Stimulated activated CD4-positive, alpha-beta T cell treated with anti-CD3 and anti-CD28 coated beads, Interleukin-12 subunit alpha, Interleukin-12 subunit beta, amount 100 ng/mL, for 4 hours (primary cell): ENCODE data around the gene LRP10.
"Not testable (repeated sequence)": the region's sequence is repeated elsewhere in the genome, so short reads cannot be mapped to it uniquely, and the experiment has no call there.

Source experiments
- DNase-seq: peaks from one replicate; pipeline ENCODE4 v3.0.0-alpha.2; 2020

LRP10 gene, protein sequence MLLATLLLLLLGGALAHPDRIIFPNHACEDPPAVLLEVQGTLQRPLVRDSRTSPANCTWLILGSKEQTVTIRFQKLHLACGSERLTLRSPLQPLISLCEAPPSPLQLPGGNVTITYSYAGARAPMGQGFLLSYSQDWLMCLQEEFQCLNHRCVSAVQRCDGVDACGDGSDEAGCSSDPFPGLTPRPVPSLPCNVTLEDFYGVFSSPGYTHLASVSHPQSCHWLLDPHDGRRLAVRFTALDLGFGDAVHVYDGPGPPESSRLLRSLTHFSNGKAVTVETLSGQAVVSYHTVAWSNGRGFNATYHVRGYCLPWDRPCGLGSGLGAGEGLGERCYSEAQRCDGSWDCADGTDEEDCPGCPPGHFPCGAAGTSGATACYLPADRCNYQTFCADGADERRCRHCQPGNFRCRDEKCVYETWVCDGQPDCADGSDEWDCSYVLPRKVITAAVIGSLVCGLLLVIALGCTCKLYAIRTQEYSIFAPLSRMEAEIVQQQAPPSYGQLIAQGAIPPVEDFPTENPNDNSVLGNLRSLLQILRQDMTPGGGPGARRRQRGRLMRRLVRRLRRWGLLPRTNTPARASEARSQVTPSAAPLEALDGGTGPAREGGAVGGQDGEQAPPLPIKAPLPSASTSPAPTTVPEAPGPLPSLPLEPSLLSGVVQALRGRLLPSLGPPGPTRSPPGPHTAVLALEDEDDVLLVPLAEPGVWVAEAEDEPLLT

DNA sequence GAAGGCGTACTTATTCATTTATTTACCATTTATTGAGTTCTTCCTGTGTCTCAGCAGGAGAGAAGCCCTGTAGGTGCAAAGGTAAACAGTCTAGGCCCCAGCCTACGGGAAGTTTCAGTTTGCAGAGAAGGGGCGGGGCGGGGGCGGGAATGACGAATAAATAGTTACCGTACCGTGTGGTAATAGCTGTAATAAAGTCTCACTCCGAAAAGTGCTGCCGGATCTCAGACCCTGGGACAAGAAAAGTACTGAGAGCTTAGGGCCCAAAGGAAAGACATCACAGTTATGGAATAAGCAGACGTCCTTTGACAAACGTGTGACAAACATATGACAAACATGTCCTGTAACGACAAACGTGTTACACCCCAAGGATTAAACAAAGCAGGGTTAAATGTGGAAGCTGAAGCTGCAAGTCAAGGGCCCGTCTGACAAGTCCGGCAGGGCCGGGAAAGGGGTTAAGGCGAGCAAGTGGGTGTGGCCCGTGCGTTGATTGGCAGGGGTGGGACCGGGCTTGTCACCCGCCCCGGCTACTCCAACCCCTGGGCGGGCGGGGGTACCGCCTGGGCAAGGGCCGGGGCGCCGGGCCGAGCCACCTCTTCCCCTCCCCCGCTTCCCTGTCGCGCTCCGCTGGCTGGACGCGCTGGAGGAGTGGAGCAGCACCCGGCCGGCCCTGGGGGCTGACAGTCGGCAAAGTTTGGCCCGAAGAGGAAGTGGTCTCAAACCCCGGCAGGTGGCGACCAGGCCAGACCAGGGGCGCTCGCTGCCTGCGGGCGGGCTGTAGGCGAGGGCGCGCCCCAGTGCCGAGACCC, at the start of gene LRP10:
LRP10 (plus strand) TSS at position 517 of the 809 bp plus-strand sequence. CDS start 564 bp downstream, outside the sequence.
- DNase-seq = peak; percentile 75

DNA sequence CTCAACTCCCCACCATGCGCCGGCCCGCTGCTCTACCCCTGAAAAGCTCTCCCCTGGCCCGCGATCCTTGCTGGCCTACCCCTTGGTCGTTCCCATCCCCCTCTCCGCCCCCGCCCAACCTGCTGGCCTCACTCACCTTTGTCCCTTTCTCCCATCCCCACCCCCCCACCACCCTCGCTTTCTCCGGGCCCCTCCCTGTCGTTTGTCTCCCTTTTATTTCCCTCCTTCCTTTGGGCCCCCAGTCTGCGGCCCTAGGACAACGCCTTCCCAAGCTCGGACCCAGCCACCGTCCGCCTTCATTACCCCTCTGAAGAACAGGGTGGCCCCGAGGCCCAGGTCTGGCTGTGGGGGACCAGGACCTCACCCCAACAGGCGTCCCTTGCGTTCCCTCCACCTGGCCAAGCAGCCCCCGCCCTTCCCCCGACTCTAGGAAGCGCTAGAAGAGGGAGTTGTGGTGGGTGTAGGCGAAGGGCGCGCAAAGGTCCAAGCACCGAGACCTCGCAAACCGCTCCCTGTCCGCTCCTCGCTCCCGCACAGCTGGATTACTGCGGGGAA, 49.4 kb upstream of the LRP10 start:
- no peak for DNase-seq

DNA sequence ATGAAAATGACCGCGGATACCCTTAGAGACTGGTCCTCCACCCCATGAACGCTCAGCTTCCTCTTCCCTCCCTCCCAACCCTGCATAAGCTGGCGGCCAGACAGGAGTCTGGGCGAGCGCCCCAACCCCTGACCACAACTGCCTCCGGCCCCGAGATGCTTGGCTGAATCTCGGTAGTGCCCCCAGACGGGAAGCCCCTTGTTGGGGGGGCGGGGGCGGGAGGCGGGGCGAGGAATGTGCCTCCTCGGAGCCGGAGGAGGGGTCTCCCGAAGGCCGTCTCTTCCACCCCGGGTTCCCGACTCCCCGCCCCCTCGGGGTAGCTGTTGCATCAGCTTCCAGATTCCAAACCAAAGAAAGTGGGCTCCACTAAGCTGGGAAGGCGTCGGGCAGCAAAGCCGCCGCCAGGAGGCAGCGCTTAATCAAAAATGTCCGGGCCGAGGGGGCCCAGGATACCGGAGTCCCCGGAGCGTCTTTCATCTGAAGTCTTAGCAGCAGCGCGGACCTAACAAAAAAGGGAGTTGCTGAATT, 48.9 kb upstream of the LRP10 start:
- peak; percentile 64 for DNase-seq

DNA sequence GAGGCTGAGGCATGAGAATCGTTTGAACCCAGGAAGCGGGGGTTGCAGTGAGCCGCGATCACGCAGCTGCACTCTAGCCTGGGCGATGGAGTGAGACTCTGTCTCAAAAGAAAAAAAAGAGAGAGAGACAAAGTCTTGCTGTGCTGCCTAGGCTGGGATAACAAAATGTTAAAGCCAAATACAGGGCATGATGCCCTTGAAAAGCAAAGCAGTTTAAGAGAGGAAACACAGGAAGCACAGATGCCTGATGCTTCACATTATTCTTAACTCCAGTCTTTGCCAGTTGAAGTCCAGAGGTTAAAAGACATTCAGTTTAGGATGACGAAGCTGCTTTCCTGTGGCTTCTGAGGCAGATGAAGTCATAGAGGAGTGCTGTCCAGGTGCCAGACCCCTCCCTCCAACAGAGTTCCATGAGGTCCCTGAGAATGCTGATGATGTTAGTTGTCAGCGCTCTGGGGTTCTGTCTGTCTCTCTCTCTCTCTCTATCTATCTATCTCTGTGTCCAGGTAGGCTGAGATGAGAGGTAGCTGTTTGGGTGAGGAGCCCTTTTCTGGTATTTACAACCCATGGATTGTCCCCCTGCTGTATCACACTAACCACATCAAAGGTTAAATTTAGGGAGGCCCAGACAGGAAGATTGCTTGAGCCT, 46.7 kb upstream of the LRP10 start:
- no peak for DNase-seq

DNA sequence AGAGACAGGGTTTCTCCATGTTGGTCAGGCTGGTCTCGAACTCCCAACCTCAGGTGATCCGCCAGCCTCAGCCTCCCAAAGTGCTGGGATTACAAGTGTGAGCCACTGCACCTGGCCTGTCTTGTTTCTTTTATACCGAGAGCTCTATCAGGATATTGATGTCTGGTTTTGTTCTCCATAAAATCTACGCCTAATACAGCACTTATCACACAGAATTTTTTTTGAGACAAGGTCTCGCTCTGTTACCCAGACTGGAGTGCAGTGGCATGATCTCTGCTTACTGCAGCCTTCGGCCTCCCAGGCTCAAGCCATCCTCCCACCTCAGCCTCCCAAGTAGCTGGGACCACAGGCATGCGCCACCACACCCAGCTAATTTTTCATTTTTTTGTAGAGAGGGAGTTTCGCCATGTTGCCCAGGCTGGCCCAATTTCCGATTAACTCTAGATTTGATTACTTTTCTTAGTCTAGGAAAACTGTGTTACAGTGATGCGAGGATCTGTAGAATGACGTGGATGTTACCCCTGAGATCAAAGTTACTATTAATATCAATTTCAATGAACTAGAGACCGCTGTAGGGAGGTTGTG, 42.4 kb upstream of the LRP10 start:
- DNase-seq = not testable (repeated sequence)

DNA sequence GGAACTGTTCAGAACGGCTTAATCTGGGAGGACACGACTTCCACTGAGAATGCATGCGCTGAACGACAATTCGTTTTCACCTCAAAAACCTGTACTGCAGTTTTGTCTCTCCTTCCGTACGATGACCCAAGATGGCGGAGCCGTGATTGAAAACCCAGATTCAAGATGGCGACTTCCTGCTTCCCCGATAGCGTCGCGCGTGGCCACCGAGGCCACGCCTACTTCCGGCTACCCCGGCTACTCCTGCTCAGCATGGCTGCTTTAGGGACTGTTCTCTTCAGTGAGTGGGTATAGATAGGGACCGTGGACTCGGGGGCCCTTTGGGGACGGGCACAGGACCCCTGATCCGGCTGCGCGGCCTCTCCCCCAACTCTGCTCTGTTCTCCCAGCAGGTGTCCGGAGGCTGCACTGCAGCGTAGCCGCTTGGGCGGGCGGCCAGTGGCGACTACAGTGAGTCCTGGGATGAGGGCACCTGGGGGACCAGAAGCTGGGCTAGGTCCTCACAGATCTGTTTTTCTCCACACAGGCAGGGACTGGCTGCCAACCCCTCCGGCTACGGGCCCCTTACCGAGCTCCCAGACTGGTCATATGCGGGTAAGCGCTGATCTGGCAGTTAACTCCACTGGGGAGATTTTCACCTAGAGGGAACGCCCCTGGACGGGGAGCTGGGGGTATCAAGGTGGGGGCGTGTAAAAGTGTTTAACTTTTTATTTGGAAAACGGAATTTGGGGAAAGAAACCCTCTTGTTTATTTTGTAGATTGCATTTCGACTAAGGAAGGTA, 41.7 kb upstream of the LRP10 start, which contains the start of gene MRPL52:
MRPL52 (plus strand) TSS at position 227 of the 782 bp plus-strand sequence; CDS start at position 253, 26 bp downstream.
- DNase-seq = peak; percentile 86

DNA sequence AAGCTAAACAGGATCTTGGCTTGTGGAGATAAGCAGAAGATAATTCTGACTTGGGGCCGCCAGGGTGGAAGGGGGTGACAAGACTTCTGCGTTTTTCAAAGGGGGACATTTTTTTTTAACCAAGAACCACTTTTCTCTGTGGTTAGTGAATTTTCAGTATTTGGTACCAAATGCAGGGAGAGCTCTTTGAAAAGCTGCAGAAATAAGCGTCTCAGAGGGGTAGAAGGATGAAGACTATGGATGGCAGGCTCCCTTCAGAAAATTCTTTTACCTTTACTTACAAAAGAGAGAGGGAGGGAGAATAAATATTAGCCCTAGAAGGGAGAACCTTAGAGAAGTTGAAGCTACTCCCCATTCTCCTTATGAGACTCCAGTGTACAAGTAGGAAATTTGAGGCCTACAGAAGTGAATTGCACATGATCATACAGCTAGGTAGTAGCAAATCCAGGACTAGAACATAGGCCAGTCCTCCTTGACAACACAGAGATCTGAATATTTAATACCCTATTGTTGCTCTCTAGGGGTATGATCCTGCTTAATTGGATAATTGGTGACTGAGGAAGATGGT, 41.0 kb upstream of the LRP10 start:
- no peak for DNase-seq

DNA sequence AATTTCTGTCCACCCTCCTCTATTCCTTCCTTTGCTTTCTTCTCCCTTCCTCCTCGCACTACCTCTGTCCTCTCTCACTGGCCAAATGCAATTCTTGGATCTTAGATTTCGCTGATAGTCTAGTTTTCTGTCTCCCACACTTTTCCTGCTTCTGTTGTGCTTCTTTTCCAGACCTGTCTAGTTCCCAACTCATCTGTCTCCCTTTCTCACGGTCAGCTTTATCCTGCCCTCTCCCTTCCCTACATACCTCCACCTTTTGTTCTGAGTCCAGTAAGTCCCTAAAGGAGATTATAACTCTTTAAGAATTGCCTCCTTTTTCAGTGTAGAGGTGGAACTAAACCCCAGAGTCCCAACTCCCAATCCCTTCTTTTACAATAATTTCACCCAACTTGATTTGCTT, 36.0 kb upstream of the LRP10 start:
- DNase-seq = no peak

DNA sequence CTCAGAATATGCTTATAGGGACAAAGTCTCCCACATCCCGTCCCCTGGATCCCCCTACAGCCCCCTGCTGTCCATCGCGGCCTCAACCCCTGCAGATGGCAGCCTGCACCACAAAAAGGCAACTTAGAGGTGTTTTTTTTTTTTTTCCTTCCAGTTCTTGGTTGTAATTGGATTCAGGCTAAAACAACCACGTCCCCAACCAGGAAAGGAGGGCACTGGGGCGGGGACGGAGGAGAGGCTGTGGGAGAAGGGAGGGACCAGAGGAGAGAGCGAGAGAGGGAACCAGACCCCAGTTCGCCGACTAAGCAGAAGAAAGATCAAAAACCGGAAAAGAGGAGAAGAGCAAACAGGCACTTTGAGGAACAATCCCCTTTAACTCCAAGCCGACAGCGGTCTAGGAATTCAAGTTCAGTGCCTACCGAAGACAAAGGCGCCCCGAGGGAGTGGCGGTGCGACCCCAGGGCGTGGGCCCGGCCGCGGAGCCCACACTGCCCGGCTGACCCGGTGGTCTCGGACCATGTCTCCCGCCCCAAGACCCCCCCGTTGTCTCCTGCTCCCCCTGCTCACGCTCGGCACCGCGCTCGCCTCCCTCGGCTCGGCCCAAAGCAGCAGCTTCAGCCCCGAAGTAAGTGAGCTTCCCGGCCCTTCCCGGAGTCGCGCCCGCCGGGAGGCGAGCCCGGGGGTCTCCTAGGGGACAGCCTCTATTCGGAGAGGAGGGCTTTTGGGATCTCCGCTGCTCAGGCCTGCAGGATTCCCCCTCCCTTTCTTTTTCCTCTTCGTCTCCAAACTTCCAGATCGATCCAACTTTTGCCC, 35.0 kb upstream of the LRP10 start, which contains the start of gene MMP14:
MMP14 (plus strand) TSS at position 285 of the 813 bp plus-strand sequence; CDS start at position 518, 233 bp downstream.
- no peak for DNase-seq

DNA sequence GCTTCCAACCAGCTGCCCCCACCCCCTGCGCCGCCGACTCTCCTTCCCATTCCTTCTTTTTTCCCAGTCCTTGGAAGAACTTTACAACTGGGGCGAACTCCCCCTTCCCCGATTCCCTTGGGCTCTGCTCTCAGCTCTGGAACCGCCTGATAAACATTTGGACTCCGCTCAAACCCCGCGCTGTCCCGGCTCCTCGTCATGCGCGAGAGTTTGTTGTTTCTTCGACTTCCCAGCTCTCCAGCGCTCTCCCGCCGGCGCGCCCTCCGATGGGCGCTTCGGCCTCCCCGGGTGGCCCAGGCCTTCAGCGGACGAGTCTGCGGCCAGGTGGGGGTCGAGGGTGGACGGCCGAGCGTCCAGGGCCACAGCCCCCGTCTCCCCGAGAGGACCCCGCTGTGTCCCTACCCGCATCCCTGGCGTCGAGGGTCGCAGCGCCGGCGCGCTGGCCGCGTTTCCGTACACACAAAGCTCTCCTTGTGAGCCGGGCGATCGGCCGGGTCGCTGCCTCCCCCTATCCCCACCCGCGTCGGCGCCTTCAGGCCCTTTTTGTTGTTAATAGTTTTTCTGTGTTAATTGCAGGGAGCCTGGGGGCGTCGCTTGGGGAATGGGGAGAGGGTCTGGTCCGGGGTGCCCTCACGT, 34.3 kb upstream of the LRP10 start:
- no peak for DNase-seq

DNA sequence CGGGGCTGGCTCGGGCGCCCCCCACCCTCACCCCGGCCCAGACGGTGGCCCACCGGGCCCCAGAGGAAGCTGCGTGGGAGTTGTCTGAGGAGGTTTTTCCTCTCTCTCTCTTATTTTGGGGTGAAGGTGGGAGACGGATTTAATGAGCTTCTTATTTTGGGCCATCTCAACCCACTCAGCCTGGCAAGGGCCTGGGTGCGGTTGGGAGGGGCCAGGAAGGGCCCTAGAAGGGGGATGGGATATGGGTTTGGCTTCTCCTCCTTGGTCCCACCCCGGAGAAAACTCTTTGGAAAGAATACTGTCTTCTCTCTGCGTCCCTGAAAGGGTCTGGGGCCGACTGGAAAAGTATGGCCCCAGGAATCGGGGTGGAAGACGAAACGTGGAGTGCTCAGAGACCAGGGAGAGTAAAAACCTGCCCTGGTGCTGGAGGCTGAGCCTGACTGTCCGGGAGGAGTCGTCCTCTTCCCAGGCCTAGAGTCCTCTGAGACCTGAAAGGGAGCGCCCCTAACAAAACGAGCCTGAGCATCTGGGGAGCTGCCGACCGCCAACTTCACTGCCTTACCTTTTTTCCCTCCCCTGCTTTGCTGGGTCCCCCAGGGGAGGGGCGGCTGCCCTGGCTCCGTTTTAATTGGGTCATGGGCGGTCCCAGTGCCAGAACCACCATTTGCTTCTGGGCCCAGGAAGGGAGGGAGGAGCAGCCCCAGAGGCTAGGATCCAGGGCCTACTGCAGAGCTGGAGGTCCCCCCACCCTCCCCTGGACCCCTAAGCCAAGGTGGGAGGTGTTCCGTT, 33.6 kb upstream of the LRP10 start:
- DNase-seq = no peak

DNA sequence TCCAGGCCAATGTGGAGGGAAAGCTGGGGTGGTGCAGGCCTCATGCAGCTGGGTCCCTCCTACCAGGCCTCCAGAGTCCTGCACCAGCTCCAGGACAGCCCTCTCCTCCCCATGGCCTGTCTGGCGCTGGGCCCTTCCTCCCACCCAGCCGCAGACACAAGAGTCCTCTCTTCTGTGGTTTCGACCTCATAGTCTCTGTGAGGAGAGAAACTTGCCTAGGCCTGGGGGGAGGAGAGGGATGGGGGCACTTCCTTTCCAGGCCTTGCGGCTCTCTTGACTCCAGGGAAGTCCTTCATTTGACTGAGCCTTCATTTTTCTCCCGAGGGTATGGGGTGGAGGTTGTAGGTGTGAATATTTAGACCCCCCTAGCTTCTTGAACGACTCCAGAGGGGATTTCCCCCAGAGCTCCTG, 32.9 kb upstream of the LRP10 start:
- no peak for DNase-seq

DNA sequence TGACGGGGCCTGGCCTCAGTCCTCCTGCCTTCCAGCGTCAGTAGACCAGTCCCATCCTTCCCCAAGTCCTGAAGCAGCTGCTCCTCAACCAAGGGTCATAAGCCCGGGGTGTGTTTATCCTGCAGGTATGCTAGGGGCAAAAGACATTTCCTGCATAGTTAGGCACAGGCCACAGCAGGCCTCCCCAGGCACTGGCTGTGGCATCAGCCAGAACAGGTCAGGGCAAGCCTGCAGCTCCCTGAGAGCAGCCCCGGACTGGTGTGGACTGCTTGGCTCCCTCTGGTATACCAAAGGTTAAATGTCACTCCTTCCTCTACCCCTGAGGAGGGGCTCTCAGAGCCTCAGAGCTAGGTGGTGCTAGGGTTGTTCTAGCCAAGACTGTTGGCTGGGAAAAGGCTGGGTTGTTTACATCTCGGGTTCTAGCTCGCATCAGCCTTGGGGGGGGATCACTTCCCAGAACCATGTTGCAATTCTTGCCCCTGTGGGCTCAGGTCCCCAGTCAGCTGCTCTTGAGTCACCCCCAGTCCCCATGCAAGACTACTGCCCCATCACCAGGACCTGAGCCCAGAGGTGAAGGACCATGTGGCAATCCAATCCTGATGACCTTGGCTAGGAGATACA, 32.3 kb upstream of the LRP10 start:
- no peak for DNase-seq

DNA sequence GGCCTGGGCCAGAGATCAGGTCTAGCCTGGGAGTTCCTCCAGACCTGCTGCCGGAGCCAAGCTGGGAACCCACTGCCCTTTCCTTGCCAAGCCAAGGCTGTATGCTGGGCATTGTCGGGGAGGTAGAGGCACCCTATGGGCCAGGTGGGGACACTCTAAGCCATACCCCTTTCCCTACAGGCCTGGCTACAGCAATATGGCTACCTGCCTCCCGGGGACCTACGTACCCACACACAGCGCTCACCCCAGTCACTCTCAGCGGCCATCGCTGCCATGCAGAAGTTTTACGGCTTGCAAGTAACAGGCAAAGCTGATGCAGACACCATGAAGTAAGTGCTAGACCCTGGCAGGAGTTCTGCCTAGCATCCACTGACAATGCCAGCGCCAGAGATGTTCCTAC, 30.2 kb upstream of the LRP10 start:
- DNase-seq = no peak

DNA sequence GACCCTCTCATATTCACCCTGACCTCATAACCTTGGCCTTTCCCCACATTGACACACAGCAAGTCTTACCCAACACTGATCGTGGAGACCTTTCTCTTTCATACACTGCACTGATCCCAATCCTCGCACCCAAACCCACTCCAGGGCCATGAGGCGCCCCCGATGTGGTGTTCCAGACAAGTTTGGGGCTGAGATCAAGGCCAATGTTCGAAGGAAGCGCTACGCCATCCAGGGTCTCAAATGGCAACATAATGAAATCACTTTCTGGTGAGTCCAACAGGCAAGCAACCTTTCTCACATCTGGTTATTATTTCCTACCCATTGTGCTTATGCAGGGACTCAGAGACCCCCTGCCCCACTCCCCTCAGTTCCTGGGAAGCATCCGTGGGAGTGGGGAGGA, 29.8 kb upstream of the LRP10 start:
- DNase-seq = no peak

DNA sequence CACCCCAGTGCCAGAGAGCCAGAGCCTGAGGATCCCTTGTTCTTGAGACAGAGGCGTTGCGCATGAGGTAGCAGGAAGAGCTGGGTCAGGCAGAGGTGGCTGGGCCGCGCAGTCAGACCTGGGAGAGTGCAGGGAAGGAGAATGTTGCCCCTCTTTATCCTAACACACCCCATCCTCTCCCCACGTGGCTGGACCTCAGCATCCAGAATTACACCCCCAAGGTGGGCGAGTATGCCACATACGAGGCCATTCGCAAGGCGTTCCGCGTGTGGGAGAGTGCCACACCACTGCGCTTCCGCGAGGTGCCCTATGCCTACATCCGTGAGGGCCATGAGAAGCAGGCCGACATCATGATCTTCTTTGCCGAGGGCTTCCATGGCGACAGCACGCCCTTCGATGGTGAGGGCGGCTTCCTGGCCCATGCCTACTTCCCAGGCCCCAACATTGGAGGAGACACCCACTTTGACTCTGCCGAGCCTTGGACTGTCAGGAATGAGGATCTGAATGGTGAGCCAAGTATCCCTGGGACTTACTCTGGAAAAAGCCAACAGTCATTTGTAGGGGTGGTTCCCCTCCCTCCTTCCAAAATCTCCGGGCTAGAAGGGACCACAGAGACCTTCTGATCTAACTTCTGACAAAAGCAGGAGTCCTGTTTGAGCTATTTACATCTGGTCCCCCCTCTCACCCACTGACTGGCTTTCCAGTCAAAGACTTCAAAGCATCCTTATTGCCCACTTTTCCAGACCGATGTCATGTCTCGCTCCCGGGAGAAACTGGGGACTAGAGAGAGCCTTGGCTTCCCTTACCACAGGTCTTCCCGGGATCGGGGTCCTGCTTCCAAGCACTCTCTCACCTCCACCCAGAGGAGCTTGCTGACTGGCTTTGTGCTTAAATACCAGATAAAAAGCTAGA, 29.1 kb upstream of the LRP10 start:
- no peak for DNase-seq
